RWPE2 (cell line): ENCODE data around the gene HMCES.
"Not testable (repeated sequence)": the region's sequence is repeated elsewhere in the genome, so short reads cannot be mapped to it uniquely, and the experiment has no call there.

Experiments
- ATAC-seq: fragments of 200-7000 bp; cut with Tn5 transposase; 3 replicates; pipeline ENCODE4 v1.9.1; 2021; ENCODE audit warnings: low read depth
- DNase-seq: peaks from one replicate; pipeline ENCODE4 v3.0.0-alpha.2; 2020; ENCODE audit warnings: low spot score
- H3K27ac ChIP-seq: fragments of 450-650 bp; 2 replicates; pipeline ENCODE4 v1.5.1; 2017; ENCODE audit warnings: mild to moderate bottlenecking; ENCODE audit not compliant: poor library complexity, severe bottlenecking
- H3K27me3 ChIP-seq: fragments of 250-450 bp; sonication (Bioruptor Pico); 2 replicates; pipeline ENCODE4 v1.5.1; 2021; ENCODE audit warnings: mild to moderate bottlenecking, moderate library complexity; ENCODE audit not compliant: insufficient read depth, poor library complexity, severe bottlenecking
- H3K36me3 ChIP-seq: fragments of 250-450 bp; sonication (Bioruptor Pico); 2 replicates; pipeline ENCODE4 v1.5.1; 2020; ENCODE audit warnings: low read depth, mild to moderate bottlenecking, moderate library complexity
- H3K4me1 ChIP-seq: fragments of 250-450 bp; sonication (Bioruptor Pico); 2 replicates; pipeline ENCODE4 v1.5.1; 2021; ENCODE audit warnings: mild to moderate bottlenecking, moderate library complexity; ENCODE audit not compliant: insufficient read depth, poor library complexity, severe bottlenecking
- H3K4me3 ChIP-seq: fragments of 250-450 bp; sonication (Bioruptor Pico); 2 replicates; pipeline ENCODE4 v1.5.1; 2021; ENCODE audit warnings: mild to moderate bottlenecking, moderate library complexity; ENCODE audit not compliant: severe bottlenecking
- H3K9me3 ChIP-seq: fragments of 250-450 bp; sonication (Bioruptor Pico); 2 replicates; pipeline ENCODE4 v1.5.1; 2021; ENCODE audit warnings: mild to moderate bottlenecking, moderate library complexity; ENCODE audit not compliant: severe bottlenecking
- TF ChIP-seq, protein P1 (sequence below): fragments of 450-650 bp; IDR thresholded peaks from one replicate; pipeline ENCODE4 v1.5.1; 2017; ENCODE audit warnings: mild to moderate bottlenecking, moderate library complexity; ENCODE audit not compliant: poor library complexity, severe bottlenecking

HMCES gene

DNA sequence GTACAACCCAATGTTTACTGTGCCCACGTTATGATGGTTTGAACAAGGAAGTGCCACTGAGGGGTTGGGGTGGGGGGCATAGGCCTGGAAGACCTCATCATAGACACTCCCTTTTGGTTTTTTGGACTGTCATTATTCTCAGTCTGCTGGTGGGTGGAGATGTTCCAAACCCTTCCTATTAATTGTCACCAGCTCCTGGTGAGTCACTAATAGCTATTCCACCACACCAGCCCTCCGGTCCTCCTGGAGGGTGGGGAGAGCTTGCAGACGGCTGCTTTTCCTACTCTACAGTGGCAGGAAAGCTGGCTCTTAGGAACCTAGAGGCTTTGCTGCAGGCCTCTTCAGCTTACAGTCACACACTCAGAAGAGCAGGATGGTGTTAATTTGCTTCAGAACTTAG lies 38.2 kb upstream of the HMCES start:
- Histone ChIP-seq H3K4me3 (no peak overlapping the region), H3K27ac (peak overlapping the region; percentile 19), H3K27me3 (no peaks in the 10 kb centered on the region), H3K36me3 (no peaks in the 10 kb centered on the region), H3K4me1 (peaks cover 22% of the 10 kb centered on the region), H3K9me3 (no peaks in the 10 kb centered on the region)
- TF ChIP-seq, protein P1, sequence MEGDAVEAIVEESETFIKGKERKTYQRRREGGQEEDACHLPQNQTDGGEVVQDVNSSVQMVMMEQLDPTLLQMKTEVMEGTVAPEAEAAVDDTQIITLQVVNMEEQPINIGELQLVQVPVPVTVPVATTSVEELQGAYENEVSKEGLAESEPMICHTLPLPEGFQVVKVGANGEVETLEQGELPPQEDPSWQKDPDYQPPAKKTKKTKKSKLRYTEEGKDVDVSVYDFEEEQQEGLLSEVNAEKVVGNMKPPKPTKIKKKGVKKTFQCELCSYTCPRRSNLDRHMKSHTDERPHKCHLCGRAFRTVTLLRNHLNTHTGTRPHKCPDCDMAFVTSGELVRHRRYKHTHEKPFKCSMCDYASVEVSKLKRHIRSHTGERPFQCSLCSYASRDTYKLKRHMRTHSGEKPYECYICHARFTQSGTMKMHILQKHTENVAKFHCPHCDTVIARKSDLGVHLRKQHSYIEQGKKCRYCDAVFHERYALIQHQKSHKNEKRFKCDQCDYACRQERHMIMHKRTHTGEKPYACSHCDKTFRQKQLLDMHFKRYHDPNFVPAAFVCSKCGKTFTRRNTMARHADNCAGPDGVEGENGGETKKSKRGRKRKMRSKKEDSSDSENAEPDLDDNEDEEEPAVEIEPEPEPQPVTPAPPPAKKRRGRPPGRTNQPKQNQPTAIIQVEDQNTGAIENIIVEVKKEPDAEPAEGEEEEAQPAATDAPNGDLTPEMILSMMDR = no peak
- ATAC-seq (peak; percentile 40; the same call in 2 of the 3 replicates), DNase-seq (no peak)

DNA sequence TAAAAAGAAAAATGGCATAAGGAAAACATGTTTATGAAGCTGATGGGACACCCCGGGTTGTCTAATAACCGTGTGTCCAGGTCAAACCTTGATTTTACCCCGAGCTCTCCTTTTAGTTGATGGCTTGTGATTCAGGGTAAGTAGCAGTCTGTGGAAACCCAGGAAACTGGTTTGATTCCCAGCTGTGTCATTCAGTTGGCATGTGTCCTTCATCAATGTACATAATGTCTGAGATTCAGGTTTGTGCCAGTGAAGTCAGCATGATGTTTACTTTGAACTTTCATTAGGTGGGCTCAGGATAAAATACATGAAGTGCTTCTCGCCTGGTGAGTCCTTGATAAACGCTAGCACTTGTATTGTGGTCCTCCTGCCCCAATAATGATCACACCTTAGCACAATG lies 33.5 kb upstream of the HMCES start:
- H3K27me3 ChIP-seq = no peaks in the 10 kb centered on the region
- H3K4me1 ChIP-seq = peaks cover 13% of the 10 kb centered on the region
- TF ChIP-seq, protein P1 = no peak
- H3K36me3 ChIP-seq = peaks cover 6% of the 10 kb centered on the region; the same call in 1 of the 2 replicates
- ATAC-seq (peak; percentile 28), DNase-seq (no peak)
- peak overlapping the region; percentile 46 for H3K27ac ChIP-seq
- no peaks in the 10 kb centered on the region for H3K9me3 ChIP-seq
- H3K4me3 ChIP-seq = no peak overlapping the region

DNA sequence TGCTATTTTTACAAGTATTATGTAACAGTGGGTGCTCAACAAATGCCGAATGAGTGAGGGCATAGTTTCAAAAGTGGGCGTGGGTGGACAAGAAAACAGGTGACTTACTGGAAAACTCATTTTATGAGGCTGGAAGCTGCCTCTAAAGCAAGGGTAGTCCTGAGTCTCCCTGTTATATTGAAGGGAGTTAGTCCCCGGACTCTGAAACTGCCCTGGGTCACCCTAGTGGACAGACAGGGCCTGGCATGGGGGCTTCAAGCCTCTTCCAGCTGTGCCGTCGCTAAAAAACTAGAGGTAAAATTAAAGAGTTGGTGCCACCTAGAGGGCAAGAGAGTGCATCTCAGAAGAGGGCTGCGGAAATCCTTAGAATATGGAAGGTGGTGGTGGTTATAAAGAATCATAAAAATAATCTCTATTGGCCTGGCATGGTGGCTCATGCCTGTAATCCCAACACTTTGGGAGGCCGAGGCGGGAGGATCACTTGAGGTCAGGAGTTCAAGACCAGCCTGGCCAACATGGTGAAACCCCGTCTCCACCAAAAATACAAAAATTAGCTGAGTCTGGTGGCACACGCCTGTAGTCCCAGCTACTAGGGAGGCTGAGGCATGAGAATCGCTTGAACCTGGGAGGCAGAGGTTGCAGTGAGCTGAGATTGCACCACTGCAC lies 32.9 kb upstream of the HMCES start:
- DNase-seq, H3K9me3 ChIP-seq, H3K4me3 ChIP-seq, H3K27me3 ChIP-seq: not testable (repeated sequence)
- peak; percentile 74 for ATAC-seq
- Histone ChIP-seq H3K4me1 (peaks cover 14% of the 10 kb centered on the region), H3K36me3 (peaks cover 13% of the 10 kb centered on the region; the same call in 1 of the 2 replicates), H3K27ac (peak overlapping the region; percentile 46)
- TF ChIP-seq, protein P1 = peak; percentile 96

DNA sequence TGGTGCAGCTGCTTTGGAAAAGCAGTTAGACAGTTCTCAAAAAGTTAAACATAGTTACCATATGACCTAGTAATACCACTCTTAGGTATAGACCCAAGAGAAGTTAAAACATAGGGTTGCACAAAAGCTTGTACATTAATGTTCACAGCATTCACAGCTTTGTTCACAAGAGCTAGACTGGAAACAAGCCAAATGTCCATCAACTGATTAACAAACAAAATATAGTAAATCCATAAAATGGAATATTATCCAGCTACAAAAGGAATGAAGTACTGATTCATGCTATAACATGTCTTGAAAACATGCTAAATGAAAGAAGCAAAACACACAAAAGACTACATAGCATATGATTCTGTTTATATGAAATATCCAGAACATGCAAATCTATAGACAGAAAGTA lies 32.0 kb upstream of the HMCES start:
- Histone ChIP-seq H3K27me3 (no peaks in the 10 kb centered on the region), H3K4me3 (no peak overlapping the region), H3K9me3 (no peaks in the 10 kb centered on the region), H3K36me3 (peaks cover 19% of the 10 kb centered on the region), H3K27ac (no peak overlapping the region), H3K4me1 (peaks cover 14% of the 10 kb centered on the region)
- TF ChIP-seq, protein P1 = no peak
- DNase-seq (no peak), ATAC-seq (no peak)

DNA sequence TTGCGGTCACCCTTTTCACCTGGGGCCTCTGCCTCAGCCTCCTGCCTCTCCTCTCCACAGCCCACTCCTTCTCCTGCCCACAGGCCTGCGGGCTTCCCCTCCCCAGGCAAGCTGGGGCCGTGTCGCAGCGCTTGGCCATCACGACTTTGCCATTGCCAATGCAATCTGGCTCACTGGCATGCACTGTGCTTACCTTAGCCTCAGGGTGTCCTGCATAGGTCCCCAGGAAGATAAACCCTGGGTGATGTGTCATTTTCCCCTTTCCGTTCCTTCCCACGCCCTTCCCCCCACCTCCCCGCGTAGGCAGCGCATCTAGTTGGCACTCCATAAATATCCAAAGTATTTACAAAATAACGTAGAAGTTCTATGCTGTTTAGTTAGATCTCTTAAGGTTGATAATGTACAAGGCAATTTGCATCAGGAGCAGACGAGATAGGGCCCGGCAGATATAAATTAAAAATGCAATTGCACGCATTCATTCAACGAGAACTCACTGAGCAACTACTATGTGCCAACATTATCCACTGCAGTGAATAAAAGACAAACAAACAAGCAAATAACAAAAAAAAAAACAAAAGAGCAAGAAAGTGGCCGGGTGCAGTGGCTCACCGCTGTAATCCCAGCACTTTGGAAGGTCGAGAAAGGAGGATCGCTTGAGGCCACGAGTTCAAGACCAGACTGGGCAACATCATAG lies 30.2 kb upstream of the HMCES start:
- DNase-seq (no peak), ATAC-seq (no peak)
- H3K9me3 ChIP-seq = no peaks in the 10 kb centered on the region
- peak overlapping the region; percentile 93 for H3K4me3 ChIP-seq
- peaks cover 14% of the 10 kb centered on the region for H3K4me1 ChIP-seq
- H3K27me3 ChIP-seq = no peaks in the 10 kb centered on the region
- TF ChIP-seq, protein P1 = no peak
- peak overlapping the region; percentile 59 for H3K27ac ChIP-seq
- peaks cover 37% of the 10 kb centered on the region for H3K36me3 ChIP-seq
